Fibroblast of the aortic adventitia (primary cell): ENCODE data around the gene ARHGEF17. TPM values are rescaled to one million over a fixed set of nuclear protein-coding genes. Genes with fewer than 3 reads are reported as not detected.

Experiments used
- DNase-seq: peaks from one replicate; pipeline ENCODE4 v3.0.0-alpha.2; 2010; ENCODE audit warnings: low read depth
- H3K4me3 ChIP-seq: 2 replicates; pipeline ENCODE4 v1.5.1; 2011; ENCODE audit warnings: low read depth, mild to moderate bottlenecking, control low read depth, low read length, moderate library complexity
- CTCF ChIP-seq: IDR thresholded peaks from 2 replicates; pipeline ENCODE4 v1.5.1; 2011; ENCODE audit warnings: mild to moderate bottlenecking, low read length, control low read depth, inconsistent platforms; ENCODE audit not compliant: insufficient read depth
- total RNA-seq: library from RNA; depleted of rRNA; stranded (reverse); fragments of >200 nt; gene quantifications from 2 replicates; pipeline ENCODE4 v1.2.3, GENCODE V29; 2012; ENCODE audit warnings: low replicate concordance

The ARHGEF17 gene
- total RNA-seq, 1 donor = 30.3 TPM

- no peak overlapping the region for H3K4me3 ChIP-seq
- no peak for TF ChIP-seq CTCF
- DNase-seq = no peak
Measured at GRCh38 chr11:73274722-73275380, 33.2 kb upstream of the ARHGEF17 start.

GRCh38 chr11:73275381-73275750 is 32.7 kb upstream of the ARHGEF17 start:
- TF ChIP-seq CTCF = no peak
- no peak for DNase-seq
- H3K4me3 ChIP-seq = no peak overlapping the region

GRCh38 chr11:73277467-73277866 is 30.6 kb upstream of the ARHGEF17 start:
- TF ChIP-seq CTCF = no peak
- no peak overlapping the region for H3K4me3 ChIP-seq
- no peak for DNase-seq

GRCh38 chr11:73280626-73281025 is 27.4 kb upstream of the ARHGEF17 start:
- H3K4me3 ChIP-seq = no peak overlapping the region
- no peak for DNase-seq
- no peak for TF ChIP-seq CTCF

GRCh38 chr11:73281201-73281741 is 26.8 kb upstream of the ARHGEF17 start:
- DNase-seq = no peak
- TF ChIP-seq CTCF = no peak
- no peak overlapping the region for H3K4me3 ChIP-seq

GRCh38 chr11:73281796-73282660 is 26.0 kb upstream of the ARHGEF17 start:
- no peak overlapping the region for H3K4me3 ChIP-seq
- no peak for TF ChIP-seq CTCF
- DNase-seq = no peak
